K562 (cell line): ENCODE measurements around the gene GFI1B. TPM values are rescaled to one million over a fixed set of nuclear protein-coding genes. Genes with fewer than 3 reads are reported as not detected.

ENCODE experiments used
- HDAC2 ChIP-seq: fragments of 450-650 bp; IDR thresholded peaks from 2 replicates; pipeline ENCODE4 v1.6.1; 2016; ENCODE audit warnings: mild to moderate bottlenecking
- NR3C1 ChIP-seq: sonication (generic); formaldehyde crosslinking; IDR thresholded peaks from 2 replicates; pipeline ENCODE4 v1.8.1; 2022; ENCODE audit warnings: missing genetic modification reagents
- SIRT6 ChIP-seq: IDR thresholded peaks from one replicate; pipeline ENCODE4 v1.6.1; 2012; ENCODE audit warnings: low read depth, mild to moderate bottlenecking, control low read depth, inconsistent platforms, low read length, moderate library complexity
- TFAM ChIP-seq: fragments of 250-450 bp; sonication (Bioruptor Pico); conservative IDR thresholded peaks from 2 replicates; pipeline ENCODE4 v1.5.0; 2021; ENCODE audit warnings: mild to moderate bottlenecking, moderate library complexity
- XRCC3 ChIP-seq: fragments of 450-650 bp; IDR thresholded peaks from 2 replicates; pipeline ENCODE4 v1.6.1; 2017; ENCODE audit warnings: mild to moderate bottlenecking, moderate library complexity
- ZNF134 ChIP-seq: fragments of 250-450 bp; sonication (Bioruptor Pico); conservative IDR thresholded peaks from 2 replicates; pipeline ENCODE4 v1.4.0; 2020
- ZNF146 ChIP-seq: IDR thresholded peaks from one replicate; pipeline ENCODE4 v1.6.1; 2018; ENCODE audit warnings: missing compliant biosample characterization; ENCODE audit not compliant: unreplicated experiment
- polyA plus RNA-seq, 8 experiments: library from polyadenylated mRNA; depleted of rRNA in 4 of 8; stranded (reverse) in 5 of 8; unstranded in 3 of 8; fragments of >200 nt; fragmentation: Nextera tagmentation in 2 of 8; fragmentation: Illumina TruSeq in 1 of 8; extraction: Ambion mirVana in 2 of 8; extraction: Trizol in 1 of 8; gene quantifications; 2 replicates each; pipeline versions ENCODE4 v1.2.1 to v1.2.3, GENCODE V29; 2011 to 2014; ENCODE audit warnings: inconsistent platforms in 1 of 8, missing spikeins in 1 of 8
- total RNA-seq, 7 experiments: library from RNA; depleted of rRNA in 6 of 7; stranded (reverse); fragments of >200 nt in 6 of 7; fragmentation: Illumina TruSeq in 2 of 7; extraction: Trizol in 2 of 7; gene quantifications; 2 replicates each; pipeline versions ENCODE4 v1.2.1 to v1.2.3, GENCODE V29; 2011 to 2021; ENCODE audit warnings: low replicate concordance in 1 of 7
- TF ChIP-seq, protein P1 (sequence below), 2 experiments: fragments of 450-650 bp in 1 of 2; sonication (generic) in 1 of 2; formaldehyde crosslinking in 1 of 2; IDR thresholded peaks; 2 replicates each; pipeline versions ENCODE4 v1.7.1 to v1.9.0; 2016 to 2022; ENCODE audit warnings: inconsistent platforms in 1 of 2, mild to moderate bottlenecking in 1 of 2, missing genetic modification reagents in 1 of 2
- TF ChIP-seq, protein P2 (sequence below): fragments of 450-650 bp; formaldehyde crosslinking; IDR thresholded peaks from 2 replicates; pipeline ENCODE4 v1.4.0; 2022; ENCODE audit warnings: missing genetic modification characterization

The GFI1B gene
- total and polyA plus RNA-seq, 9 of the 15 experiments (the other 6 are each of a cell fraction or from before 2014, with no cell fraction given): 8.0 to 75.7 (median 34.5) TPM

DNA sequence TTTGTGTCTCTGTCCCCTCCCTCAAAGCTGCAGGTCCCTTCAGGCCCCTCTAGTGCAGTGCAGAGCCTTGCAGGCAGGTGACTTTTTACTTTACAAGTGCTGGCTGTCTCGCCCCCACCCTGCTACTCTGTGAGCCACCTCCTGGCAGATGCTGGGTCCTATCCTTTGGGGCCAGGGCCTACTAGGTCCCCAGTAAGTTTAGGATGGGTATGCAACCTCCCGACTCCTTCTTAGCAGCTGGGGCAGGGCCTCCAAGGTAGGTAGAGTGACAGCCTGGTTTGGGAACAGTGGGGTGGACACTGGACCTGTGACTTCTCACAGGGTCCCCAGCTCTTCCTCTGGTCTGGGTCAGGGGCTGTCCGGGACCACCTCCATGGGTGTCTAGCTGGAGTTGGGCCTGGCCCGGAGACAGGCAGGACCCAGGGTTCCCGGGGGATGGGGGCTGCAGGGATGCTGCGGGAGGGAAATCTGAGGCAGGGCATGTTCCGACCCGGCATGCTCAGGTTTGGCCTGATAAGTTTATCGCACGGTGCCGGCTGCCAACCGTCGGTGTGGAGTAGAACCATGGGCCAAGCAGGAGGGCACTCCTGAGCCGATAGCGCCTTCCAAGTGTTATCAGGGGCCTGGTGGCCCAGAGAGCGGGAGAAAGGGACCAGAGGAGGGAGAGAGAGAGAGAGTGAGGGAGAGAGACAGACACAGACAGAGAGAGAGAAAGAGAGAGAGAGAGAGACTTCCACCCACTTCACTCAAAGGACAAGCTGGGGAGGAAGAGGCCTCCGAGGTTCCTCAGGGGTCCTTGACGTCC, 20.5 kb downstream of the GFI1B start (continued):
- TF ChIP-seq, protein P1, sequence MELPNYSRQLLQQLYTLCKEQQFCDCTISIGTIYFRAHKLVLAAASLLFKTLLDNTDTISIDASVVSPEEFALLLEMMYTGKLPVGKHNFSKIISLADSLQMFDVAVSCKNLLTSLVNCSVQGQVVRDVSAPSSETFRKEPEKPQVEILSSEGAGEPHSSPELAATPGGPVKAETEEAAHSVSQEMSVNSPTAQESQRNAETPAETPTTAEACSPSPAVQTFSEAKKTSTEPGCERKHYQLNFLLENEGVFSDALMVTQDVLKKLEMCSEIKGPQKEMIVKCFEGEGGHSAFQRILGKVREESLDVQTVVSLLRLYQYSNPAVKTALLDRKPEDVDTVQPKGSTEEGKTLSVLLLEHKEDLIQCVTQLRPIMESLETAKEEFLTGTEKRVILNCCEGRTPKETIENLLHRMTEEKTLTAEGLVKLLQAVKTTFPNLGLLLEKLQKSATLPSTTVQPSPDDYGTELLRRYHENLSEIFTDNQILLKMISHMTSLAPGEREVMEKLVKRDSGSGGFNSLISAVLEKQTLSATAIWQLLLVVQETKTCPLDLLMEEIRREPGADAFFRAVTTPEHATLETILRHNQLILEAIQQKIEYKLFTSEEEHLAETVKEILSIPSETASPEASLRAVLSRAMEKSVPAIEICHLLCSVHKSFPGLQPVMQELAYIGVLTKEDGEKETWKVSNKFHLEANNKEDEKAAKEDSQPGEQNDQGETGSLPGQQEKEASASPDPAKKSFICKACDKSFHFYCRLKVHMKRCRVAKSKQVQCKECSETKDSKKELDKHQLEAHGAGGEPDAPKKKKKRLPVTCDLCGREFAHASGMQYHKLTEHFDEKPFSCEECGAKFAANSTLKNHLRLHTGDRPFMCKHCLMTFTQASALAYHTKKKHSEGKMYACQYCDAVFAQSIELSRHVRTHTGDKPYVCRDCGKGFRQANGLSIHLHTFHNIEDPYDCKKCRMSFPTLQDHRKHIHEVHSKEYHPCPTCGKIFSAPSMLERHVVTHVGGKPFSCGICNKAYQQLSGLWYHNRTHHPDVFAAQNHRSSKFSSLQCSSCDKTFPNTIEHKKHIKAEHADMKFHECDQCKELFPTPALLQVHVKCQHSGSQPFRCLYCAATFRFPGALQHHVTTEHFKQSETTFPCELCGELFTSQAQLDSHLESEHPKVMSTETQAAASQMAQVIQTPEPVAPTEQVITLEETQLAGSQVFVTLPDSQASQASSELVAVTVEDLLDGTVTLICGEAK (IDR thresholded peaks at IDR 0.05): no peak
- TF ChIP-seq, protein P1 (CRISPR knock-in tag; IDR thresholded peaks at IDR 0.05): no peak
- TF ChIP-seq HDAC2 (peak; percentile 86), ZNF134 (CRISPR knock-in tag) (no peak), SIRT6 (no peak), ZNF146 (no peak), NR3C1 (CRISPR knock-in tag) (no peak), TFAM (no peak), XRCC3 (no peak)
- TF ChIP-seq, protein P2, sequence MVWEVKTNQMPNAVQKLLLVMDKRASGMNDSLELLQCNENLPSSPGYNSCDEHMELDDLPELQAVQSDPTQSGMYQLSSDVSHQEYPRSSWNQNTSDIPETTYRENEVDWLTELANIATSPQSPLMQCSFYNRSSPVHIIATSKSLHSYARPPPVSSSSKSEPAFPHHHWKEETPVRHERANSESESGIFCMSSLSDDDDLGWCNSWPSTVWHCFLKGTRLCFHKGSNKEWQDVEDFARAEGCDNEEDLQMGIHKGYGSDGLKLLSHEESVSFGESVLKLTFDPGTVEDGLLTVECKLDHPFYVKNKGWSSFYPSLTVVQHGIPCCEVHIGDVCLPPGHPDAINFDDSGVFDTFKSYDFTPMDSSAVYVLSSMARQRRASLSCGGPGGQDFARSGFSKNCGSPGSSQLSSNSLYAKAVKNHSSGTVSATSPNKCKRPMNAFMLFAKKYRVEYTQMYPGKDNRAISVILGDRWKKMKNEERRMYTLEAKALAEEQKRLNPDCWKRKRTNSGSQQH: peak; percentile 61; the same call in 1 of the 2 replicates
